Upper lobe of right lung (tissue), 1 donor: ENCODE data around the gene LRRC1. TPM values are rescaled to one million over a fixed set of nuclear protein-coding genes. Genes with fewer than 3 reads are reported as not detected.

Experiments used
- ATAC-seq: fragments of 200-7000 bp; cut with Tn5 transposase; one replicate; pipeline ENCODE4 v1.9.1; 2020; ENCODE audit warnings: mild to moderate bottlenecking, moderate library complexity
- DNase-seq: peaks from one replicate; pipeline ENCODE4 v3.0.0-alpha.2; 2020
- H3K27ac ChIP-seq: fragments of 200-600 bp; one replicate; pipeline ENCODE4 v1.8.0; 2022
- H3K27me3 ChIP-seq: fragments of 200-600 bp; one replicate; pipeline ENCODE4 v1.8.0; 2022; ENCODE audit warnings: mild to moderate bottlenecking
- H3K36me3 ChIP-seq: fragments of 200-600 bp; one replicate; pipeline ENCODE4 v1.8.0; 2022
- H3K4me1 ChIP-seq: fragments of 200-600 bp; one replicate; pipeline ENCODE4 v1.8.0; 2022
- H3K4me3 ChIP-seq: fragments of 200-600 bp; one replicate; pipeline ENCODE4 v1.8.0; 2022; ENCODE audit warnings: mild to moderate bottlenecking
- H3K9me3 ChIP-seq: fragments of 200-600 bp; one replicate; pipeline ENCODE4 v1.8.0; 2022
- CTCF ChIP-seq: fragments of 200-600 bp; IDR thresholded peaks from one replicate; pipeline ENCODE4 v1.8.0; 2022; ENCODE audit warnings: antibody characterized with exemption
- intact Hi-C: fragments of 100-400 bp; cut with DNase I; formaldehyde crosslinking; loops from one replicate; pipeline ENCODE4 v1.11.0; 2022
- total RNA-seq: library from RNA; stranded (reverse); fragmentation: NEBNext Ultra II Directional; extraction: Animal tissue kit (Norgen Biotek cat#: 25700); gene quantifications from one replicate; pipeline ENCODE4 v1.2.1, GENCODE V29; 2021
- donor health status: DM: no; HTN: yes; CAD: no; lungs with severe emphysema.

LRRC1 gene
- total RNA-seq, 1 donor from 2014 or later = 22.3 TPM

GRCh38 chr6:53830366-53830765 lies 35.6 kb downstream of the LRRC1 start:
- Histone ChIP-seq H3K36me3 (no peaks in the 10 kb centered on the region), H3K27ac (no peak overlapping the region), H3K4me3 (no peak overlapping the region), H3K4me1 (no peaks in the 10 kb centered on the region), H3K9me3 (no peaks in the 10 kb centered on the region), H3K27me3 (no peaks in the 10 kb centered on the region)
- no peak for DNase-seq
- no peak for ATAC-seq
- TF ChIP-seq CTCF = no peak
- intact Hi-C loops = no loop called here

GRCh38 chr6:53831081-53831869 lies 36.5 kb downstream of the LRRC1 start:
- DNase-seq (no peak), ATAC-seq (no peak)
- Histone ChIP-seq H3K9me3 (no peaks in the 10 kb centered on the region), H3K4me1 (no peaks in the 10 kb centered on the region), H3K36me3 (no peaks in the 10 kb centered on the region), H3K4me3 (no peak overlapping the region), H3K27ac (no peak overlapping the region), H3K27me3 (no peaks in the 10 kb centered on the region)
- intact Hi-C loops = no loop called here
- no peak for TF ChIP-seq CTCF

GRCh38 chr6:53831936-53832660 lies 37.3 kb downstream of the LRRC1 start:
- no peaks in the 10 kb centered on the region for H3K9me3 ChIP-seq
- no peak overlapping the region for H3K27ac ChIP-seq
- no peaks in the 10 kb centered on the region for H3K36me3 ChIP-seq
- H3K4me1 ChIP-seq = no peaks in the 10 kb centered on the region
- no peak for DNase-seq
- no peak overlapping the region for H3K4me3 ChIP-seq
- no peaks in the 10 kb centered on the region for H3K27me3 ChIP-seq
- ATAC-seq = no peak
- intact Hi-C loops = no loop called here
- TF ChIP-seq CTCF = no peak

- intact Hi-C loops = no loop called here
- Histone ChIP-seq H3K4me1 (no peaks in the 10 kb centered on the region), H3K9me3 (no peaks in the 10 kb centered on the region), H3K27me3 (no peaks in the 10 kb centered on the region), H3K36me3 (no peaks in the 10 kb centered on the region), H3K4me3 (no peak overlapping the region), H3K27ac (no peak overlapping the region)
- no peak for TF ChIP-seq CTCF
- DNase-seq (no peak), ATAC-seq (no peak)
Observed at GRCh38 chr6:53833155-53833554, 38.4 kb downstream of the LRRC1 start.

GRCh38 chr6:53834132-53834531 lies 39.3 kb downstream of the LRRC1 start:
- DNase-seq = no peak
- no peak overlapping the region for H3K27ac ChIP-seq
- TF ChIP-seq CTCF = no peak
- H3K27me3 ChIP-seq = no peaks in the 10 kb centered on the region
- H3K9me3 ChIP-seq = no peaks in the 10 kb centered on the region
- intact Hi-C loops = no loop called here
- no peaks in the 10 kb centered on the region for H3K4me1 ChIP-seq
- ATAC-seq = no peak
- H3K36me3 ChIP-seq = no peaks in the 10 kb centered on the region
- H3K4me3 ChIP-seq = no peak overlapping the region
